SK-N-SH (cell line): ENCODE results near the gene FOXN4. TPM values are rescaled to one million over a fixed set of nuclear protein-coding genes. Genes with fewer than 3 reads are reported as not detected.

ENCODE experiments used
- CTCF ChIA-PET: fragments of 300-600, 350-600 bp; formaldehyde crosslinking; extraction: SDS; loops from one replicate; lab custom pipeline; 2021; lab: Yijun Ruan, JAX
- POLR2A ChIA-PET: fragments of 350-600 bp; sonication (Branson Sonifier 250); formaldehyde crosslinking; extraction: SDS; loops from one replicate; lab custom pipeline; 2020; ENCODE audit warnings: antibody characterized with exemption, inconsistent platforms; lab: Yijun Ruan, JAX
- DNase-seq: peaks from one replicate; pipeline ENCODE4 v3.0.0; 2012
- H2AFZ ChIP-seq: fragments of 200-600 bp; sonication (generic); 2 replicates; pipeline ENCODE4 v1.8.1; 2016; ENCODE audit warnings: antibody characterized with exemption, mild to moderate bottlenecking, low read depth
- H3F3A ChIP-seq: fragments of 200-600 bp; sonication (generic); replicated peaks from 2 replicates; pipeline ENCODE3; 2016; ENCODE audit warnings: antibody characterized with exemption, mild to moderate bottlenecking; ENCODE audit not compliant: insufficient read depth
- H3K27ac ChIP-seq, 2 experiments: fragments of 200-500 bp in 1 of 2; fragments of 200-600 bp in 1 of 2; sonication (Bioruptor generic) in 1 of 2; sonication (generic), shearing (Covaris generic) in 1 of 2; 2 replicates each; pipeline versions ENCODE4 v1.5.1 to v1.6.1; 2014 to 2016; ENCODE audit warnings: low read depth in 2 of 2, inconsistent platforms in 1 of 2, low read length in 1 of 2, mild to moderate bottlenecking in 1 of 2, mixed read lengths in 1 of 2
- H3K27me3 ChIP-seq: fragments of 200-600 bp; sonication (generic), shearing (Covaris generic); 2 replicates; pipeline ENCODE4 v1.6.1; 2016; ENCODE audit warnings: mixed run types; ENCODE audit not compliant: insufficient read depth
- H3K36me3 ChIP-seq, 2 experiments: fragments of 200-500 bp in 1 of 2; fragments of 200-600 bp in 1 of 2; sonication (Bioruptor generic) in 1 of 2; sonication (generic) in 1 of 2; replicated peaks in 1 of 2; 2 replicates each; pipeline versions ENCODE3 to v1.5.1; 2014 to 2016; ENCODE audit warnings: low read length in 1 of 2, mild to moderate bottlenecking in 1 of 2; ENCODE audit not compliant: insufficient read depth in 2 of 2, control insufficient read depth in 1 of 2
- H3K4me1 ChIP-seq, 2 experiments: fragments of 200-500 bp in 1 of 2; fragments of 200-600 bp in 1 of 2; sonication (Bioruptor generic) in 1 of 2; sonication (generic), shearing (Covaris generic) in 1 of 2; 2 replicates each; pipeline versions ENCODE4 v1.5.1 to v1.6.1; 2014 to 2016; ENCODE audit warnings: low read depth in 1 of 2, low read length in 1 of 2, mixed run types in 1 of 2; ENCODE audit not compliant: insufficient read depth in 2 of 2, control insufficient read depth in 1 of 2
- H3K4me2 ChIP-seq: fragments of 200-600 bp; sonication (generic), shearing (Covaris generic); 2 replicates; pipeline ENCODE4 v1.6.1; 2017; ENCODE audit warnings: mixed run types
- H3K4me3 ChIP-seq, 2 experiments: fragments of 200-500 bp in 1 of 2; fragments of 200-600 bp in 1 of 2; sonication (Bioruptor generic) in 1 of 2; sonication (generic), shearing (Covaris generic) in 1 of 2; 2 replicates each; pipeline versions ENCODE4 v1.5.1 to v1.8.1; 2014 to 2016; ENCODE audit warnings: low read depth in 2 of 2, inconsistent platforms in 1 of 2, low read length in 1 of 2, mild to moderate bottlenecking in 1 of 2, mixed read lengths in 1 of 2, moderate library complexity in 1 of 2
- H3K79me2 ChIP-seq: fragments of 200-600 bp; sonication (generic); 2 replicates; pipeline ENCODE4 v1.8.1; 2017; ENCODE audit warnings: mild to moderate bottlenecking; ENCODE audit not compliant: insufficient read depth
- H3K9ac ChIP-seq: fragments of 200-600 bp; sonication (generic); 2 replicates; pipeline ENCODE4 v1.6.1; 2017; ENCODE audit warnings: mixed run types
- H3K9me2 ChIP-seq: fragments of 200-600 bp; sonication (generic); 2 replicates; pipeline ENCODE4 v1.6.1; 2017; ENCODE audit warnings: mixed run types
- H3K9me3 ChIP-seq: fragments of 200-600 bp; sonication (generic); 2 replicates; pipeline ENCODE4 v1.6.1; 2017; ENCODE audit warnings: mixed run types, mild to moderate bottlenecking, moderate library complexity
- H4K20me1 ChIP-seq: fragments of 200-600 bp; sonication (generic); 2 replicates; pipeline ENCODE4 v1.6.1; 2017; ENCODE audit warnings: mild to moderate bottlenecking, mixed run types; ENCODE audit not compliant: insufficient read depth
- CHD2 ChIP-seq: fragments of 150-350 bp; IDR thresholded peaks from 2 replicates; pipeline ENCODE4 v1.6.1; 2018; ENCODE audit warnings: low read length; ENCODE audit not compliant: partially characterized antibody
- FOXJ3 ChIP-seq: sonication (generic); formaldehyde crosslinking; IDR thresholded peaks from 2 replicates; pipeline ENCODE4 v1.5.1; 2020; ENCODE audit warnings: mild to moderate bottlenecking, missing genetic modification reagents
- FOXM1 ChIP-seq: IDR thresholded peaks from 2 replicates; pipeline ENCODE4 v1.4.0; 2012; ENCODE audit warnings: low read depth, mild to moderate bottlenecking
- JUND ChIP-seq: IDR thresholded peaks from 2 replicates; pipeline ENCODE4 v1.4.0; 2012
- MEF2A ChIP-seq: IDR thresholded peaks from 2 replicates; pipeline ENCODE4 v1.4.0; 2012; ENCODE audit warnings: low read depth, borderline replicate concordance
- RAD21 ChIP-seq: IDR thresholded peaks from 2 replicates; pipeline ENCODE4 v1.6.1; 2012; ENCODE audit warnings: mild to moderate bottlenecking, low read length
- RCOR1 ChIP-seq: fragments of 150-350 bp; IDR thresholded peaks from 2 replicates; pipeline ENCODE4 v1.6.1; 2017; ENCODE audit warnings: antibody characterized with exemption, low read length
- RFX5 ChIP-seq: IDR thresholded peaks from 2 replicates; pipeline ENCODE4 v1.6.1; 2012; ENCODE audit warnings: mild to moderate bottlenecking, improper control_type of control experiment, low read length
- RXRA ChIP-seq: IDR thresholded peaks from 2 replicates; pipeline ENCODE4 v1.4.0; 2012; ENCODE audit warnings: low read depth, mild to moderate bottlenecking, borderline replicate concordance
- TAF1 ChIP-seq: IDR thresholded peaks from 2 replicates; pipeline ENCODE4 v1.6.1; 2012; ENCODE audit warnings: low read depth, mild to moderate bottlenecking, low read length, moderate library complexity, borderline replicate concordance
- TEAD4 ChIP-seq: IDR thresholded peaks from 2 replicates; pipeline ENCODE4 v1.4.0; 2012; ENCODE audit warnings: mild to moderate bottlenecking, borderline replicate concordance; ENCODE audit not compliant: insufficient read depth
- WGBS: methylation state at CpG from one replicate; pipeline ENCODE4 v1.1.6; 2017; ENCODE audit warnings: low lambda C conversion rate; 5-methylcytosine and 5-hydroxymethylcytosine counted together
- polyA plus RNA-seq, 3 experiments: library from polyadenylated mRNA; depleted of rRNA; stranded (reverse); fragments of >200 nt; gene quantifications; 2 replicates each; pipeline ENCODE4 v1.2.3, GENCODE V29; 2012
- TF ChIP-seq, protein P1 (sequence below): IDR thresholded peaks from 2 replicates; pipeline ENCODE4; 2012
- TF ChIP-seq, protein P2 (sequence below): IDR thresholded peaks from 2 replicates; pipeline ENCODE4 v1.6.1; 2012; ENCODE audit warnings: mild to moderate bottlenecking, low read depth, low read length, moderate library complexity

FOXN4 gene
- polyA plus RNA-seq, 1 of the 3 experiments (the other 2 are of a cell fraction): 0.10 TPM

DNA sequence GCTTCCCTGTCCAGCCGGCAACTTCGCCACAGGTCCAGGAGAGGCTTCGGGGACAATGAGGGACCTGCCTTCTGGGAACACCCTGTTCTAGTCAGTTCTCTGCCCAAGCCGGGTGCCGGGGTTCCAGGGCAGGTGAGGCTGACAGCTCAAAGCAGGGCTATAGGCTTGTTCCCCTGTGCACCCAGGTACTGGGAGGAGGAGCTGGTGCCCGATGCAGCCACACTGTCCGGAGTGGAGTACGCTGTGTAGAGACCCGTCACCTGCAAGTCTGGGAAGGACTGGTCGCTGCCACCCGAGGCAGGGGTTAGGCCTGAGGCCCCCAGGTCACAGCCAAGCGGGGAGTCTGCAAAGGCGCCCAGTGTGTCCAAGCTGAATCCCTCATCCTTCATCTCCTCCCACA is 29.6 kb downstream of the FOXN4 start:
- no peak overlapping the region for H3K9ac ChIP-seq
- H4K20me1 ChIP-seq: no peaks in the 10 kb centered on the region
- no peak overlapping the region for H3K27ac ChIP-seq
- no peaks in the 10 kb centered on the region for H3K9me2 ChIP-seq
- no peaks in the 10 kb centered on the region for H3K79me2 ChIP-seq
- no peaks in the 10 kb centered on the region for H3K27me3 ChIP-seq
- no peak overlapping the region for H3K4me3 ChIP-seq
- no peak overlapping the region for H2AFZ ChIP-seq
- no peaks in the 10 kb centered on the region for H3K36me3 ChIP-seq
- no peak for TF ChIP-seq TAF1
- TF ChIP-seq, protein P1, sequence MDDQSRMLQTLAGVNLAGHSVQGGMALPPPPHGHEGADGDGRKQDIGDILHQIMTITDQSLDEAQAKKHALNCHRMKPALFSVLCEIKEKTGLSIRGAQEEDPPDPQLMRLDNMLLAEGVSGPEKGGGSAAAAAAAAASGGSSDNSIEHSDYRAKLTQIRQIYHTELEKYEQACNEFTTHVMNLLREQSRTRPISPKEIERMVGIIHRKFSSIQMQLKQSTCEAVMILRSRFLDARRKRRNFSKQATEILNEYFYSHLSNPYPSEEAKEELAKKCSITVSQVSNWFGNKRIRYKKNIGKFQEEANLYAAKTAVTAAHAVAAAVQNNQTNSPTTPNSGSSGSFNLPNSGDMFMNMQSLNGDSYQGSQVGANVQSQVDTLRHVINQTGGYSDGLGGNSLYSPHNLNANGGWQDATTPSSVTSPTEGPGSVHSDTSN: no peak
- TF ChIP-seq, all 33 proteins: peak for 0
- POLR2A ChIA-PET: no interaction called here
- H3F3A ChIP-seq: no peaks in the 10 kb centered on the region
- 87% methylated on average over 3 of the region's 13 CpGs for WGBS
- H3K9me3 ChIP-seq: no peaks in the 10 kb centered on the region
- no peak overlapping the region for H3K4me2 ChIP-seq
- DNase-seq: no peak
- H3K4me1 ChIP-seq: peaks cover 0 to 10% of the 10 kb centered on the region in 2 experiments; a peak in 1 of 4 replicates
- CTCF ChIA-PET: interaction anchor here (0.9 to 1.7 kb wide), 5 partner anchors 15 to 167 kb away, joined by 3 to 7 read pairs (median 5); no protein-coding TSS in a partner anchor

DNA sequence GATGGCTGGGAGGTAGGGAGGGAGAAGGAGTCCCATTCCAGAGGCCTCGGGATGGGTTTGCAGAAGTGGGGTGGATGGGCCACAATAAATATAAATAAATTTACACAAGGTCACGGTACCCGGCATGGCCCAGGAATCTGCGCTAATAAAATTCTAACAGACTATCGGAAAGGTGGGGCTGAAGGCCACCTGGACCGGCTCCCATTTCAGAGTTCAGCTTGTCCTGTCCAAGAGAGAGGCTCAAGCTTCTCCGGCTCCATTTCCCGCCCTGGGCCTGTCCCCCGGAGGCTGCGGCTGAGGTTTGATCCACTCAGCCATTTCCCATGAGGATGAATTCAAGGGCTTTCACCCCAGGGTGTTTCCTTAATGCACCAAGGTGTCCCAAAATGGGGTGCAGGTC is 30.2 kb downstream of the FOXN4 start:
- H3K27ac ChIP-seq: no peak overlapping the region
- 97% methylated on average over 10 of the region's 10 CpGs for WGBS
- DNase-seq: no peak
- no peak overlapping the region for H3K4me3 ChIP-seq
- TF ChIP-seq RAD21 (no peak), RCOR1 (no peak), FOXJ3 (CRISPR knock-in tag) (no peak), CHD2 (no peak), MEF2A (no peak), JUND (no peak), RFX5 (no peak), TEAD4 (no peak), RXRA (no peak), FOXM1 (no peak)
- TF ChIP-seq, protein P2, sequence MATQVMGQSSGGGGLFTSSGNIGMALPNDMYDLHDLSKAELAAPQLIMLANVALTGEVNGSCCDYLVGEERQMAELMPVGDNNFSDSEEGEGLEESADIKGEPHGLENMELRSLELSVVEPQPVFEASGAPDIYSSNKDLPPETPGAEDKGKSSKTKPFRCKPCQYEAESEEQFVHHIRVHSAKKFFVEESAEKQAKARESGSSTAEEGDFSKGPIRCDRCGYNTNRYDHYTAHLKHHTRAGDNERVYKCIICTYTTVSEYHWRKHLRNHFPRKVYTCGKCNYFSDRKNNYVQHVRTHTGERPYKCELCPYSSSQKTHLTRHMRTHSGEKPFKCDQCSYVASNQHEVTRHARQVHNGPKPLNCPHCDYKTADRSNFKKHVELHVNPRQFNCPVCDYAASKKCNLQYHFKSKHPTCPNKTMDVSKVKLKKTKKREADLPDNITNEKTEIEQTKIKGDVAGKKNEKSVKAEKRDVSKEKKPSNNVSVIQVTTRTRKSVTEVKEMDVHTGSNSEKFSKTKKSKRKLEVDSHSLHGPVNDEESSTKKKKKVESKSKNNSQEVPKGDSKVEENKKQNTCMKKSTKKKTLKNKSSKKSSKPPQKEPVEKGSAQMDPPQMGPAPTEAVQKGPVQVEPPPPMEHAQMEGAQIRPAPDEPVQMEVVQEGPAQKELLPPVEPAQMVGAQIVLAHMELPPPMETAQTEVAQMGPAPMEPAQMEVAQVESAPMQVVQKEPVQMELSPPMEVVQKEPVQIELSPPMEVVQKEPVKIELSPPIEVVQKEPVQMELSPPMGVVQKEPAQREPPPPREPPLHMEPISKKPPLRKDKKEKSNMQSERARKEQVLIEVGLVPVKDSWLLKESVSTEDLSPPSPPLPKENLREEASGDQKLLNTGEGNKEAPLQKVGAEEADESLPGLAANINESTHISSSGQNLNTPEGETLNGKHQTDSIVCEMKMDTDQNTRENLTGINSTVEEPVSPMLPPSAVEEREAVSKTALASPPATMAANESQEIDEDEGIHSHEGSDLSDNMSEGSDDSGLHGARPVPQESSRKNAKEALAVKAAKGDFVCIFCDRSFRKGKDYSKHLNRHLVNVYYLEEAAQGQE: no peak
- TF ChIP-seq, protein P1: no peak
- CTCF ChIA-PET: interaction anchor here (1.2 to 1.5 kb wide), 3 partner anchors 15 to 109 kb away, joined by 3 to 5 read pairs (median 5); no protein-coding TSS in a partner anchor
- no peaks in the 10 kb centered on the region for H3K36me3 ChIP-seq
- H3K4me2 ChIP-seq: no peak overlapping the region
- POLR2A ChIA-PET: interaction anchor here (0.6 kb wide), 1 partner anchor 27 kb away, joined by 3 read pairs; no protein-coding TSS in a partner anchor
- no peak overlapping the region for H2AFZ ChIP-seq
- H3K4me1 ChIP-seq: peaks cover 0 to 10% of the 10 kb centered on the region in 2 experiments; a peak in 1 of 4 replicates
- no peaks in the 10 kb centered on the region for H3K27me3 ChIP-seq
- no peaks in the 10 kb centered on the region for H3K79me2 ChIP-seq
- no peaks in the 10 kb centered on the region for H3F3A ChIP-seq
- H3K9ac ChIP-seq: no peak overlapping the region
- H3K9me2 ChIP-seq: no peaks in the 10 kb centered on the region
- H4K20me1 ChIP-seq: no peaks in the 10 kb centered on the region
- no peaks in the 10 kb centered on the region for H3K9me3 ChIP-seq
